ENCODE measurements around the gene RNF212B. TPM values are rescaled to one million over a fixed set of nuclear protein-coding genes. Genes with fewer than 3 reads are reported as not detected.
A peak's percentile ranks its signal among the peaks of the same experiment; 100 is the strongest.

RNF212B gene
- total and polyA plus RNA-seq, 2 of the 13 experiments (the other 11 are each of a cell fraction or from before 2014, with no cell fraction given) = 0.05 TPM; not detected in 1

- peak; percentile 97; the same call in 1 of the 2 replicates for TF ChIP-seq ZNF34 (CRISPR knock-in tag; IDR thresholded peaks at IDR 0.05; ENCODE audit: borderline replicate concordance)
- 0 out of 2 replicates have a peak, but pooled peaks have one; percentile 61 for TF ChIP-seq ZNF773 (CRISPR knock-in tag; IDR thresholded peaks at IDR 0.05; ENCODE audit: borderline replicate concordance)
- no peak for TF ChIP-seq RBAK (CRISPR knock-in tag; IDR thresholded peaks at IDR 0.05)
- peak; percentile 76 for TF ChIP-seq KAT8 (CRISPR knock-in tag; IDR thresholded peaks at IDR 0.05)
- no peak for TF ChIP-seq KAT2B (IDR thresholded peaks at IDR 0.05; ENCODE audit: borderline replicate concordance, low read depth, low read length)
- TF ChIP-seq NFIC (IDR thresholded peaks at IDR 0.05; ENCODE audit: low read length) = 0 out of 2 replicates have a peak, but pooled peaks have one; percentile 25
- TF ChIP-seq PLRG1 (conservative IDR thresholded peaks at IDR 0.05) = no peak
- no peak for TF ChIP-seq ZNF446 (CRISPR knock-in tag; IDR thresholded peaks at IDR 0.05)
- peak; percentile 3; the same call in 1 of the 2 replicates for TF ChIP-seq USF2 (IDR thresholded peaks at IDR 0.05; ENCODE audit: low read depth, low read length)
- TF ChIP-seq USF2 (CRISPR knock-in tag; IDR thresholded peaks at IDR 0.05; ENCODE audit: borderline replicate concordance) = peak; percentile 54; the same call in 1 of the 2 replicates
- TF ChIP-seq HINFP (CRISPR knock-in tag; IDR thresholded peaks at IDR 0.05; ENCODE audit: low read depth) = peak; percentile 90; the same call in 1 of the 2 replicates
- peak; percentile 84 for TF ChIP-seq ZNF564 (CRISPR knock-in tag; IDR thresholded peaks at IDR 0.05)
- TF ChIP-seq ZNF143 (CRISPR knock-in tag; IDR thresholded peaks at IDR 0.05) = 0 out of 2 replicates have a peak, but pooled peaks have one; percentile 5
- TF ChIP-seq ZNF276 (CRISPR knock-in tag; IDR thresholded peaks at IDR 0.05; ENCODE audit: low read depth) = peak; percentile 94
- TF ChIP-seq ZNF746 (CRISPR knock-in tag; IDR thresholded peaks at IDR 0.05) = peak; percentile 61
- TF ChIP-seq NBN (conservative IDR thresholded peaks at IDR 0.05) = no peak
- no peak for TF ChIP-seq ZBTB8A (CRISPR knock-in tag; IDR thresholded peaks at IDR 0.05; ENCODE audit: borderline replicate concordance, low read depth)
- peak; percentile 95; the same call in 1 of the 2 replicates for TF ChIP-seq CREBL2 (CRISPR knock-in tag; IDR thresholded peaks at IDR 0.05; ENCODE audit: borderline replicate concordance)
- TF ChIP-seq PRDM4 (CRISPR knock-in tag; IDR thresholded peaks at IDR 0.05; ENCODE audit: borderline replicate concordance) = no peak
- TF ChIP-seq HCFC1 (IDR thresholded peaks at IDR 0.05; ENCODE audit: low read depth, low read length) = no peak
- no peak for TF ChIP-seq TCF12 (IDR thresholded peaks at IDR 0.05)
- peak; percentile 84 for TF ChIP-seq TCF12 (CRISPR knock-in tag; IDR thresholded peaks at IDR 0.05)
These were observed 48.5 kb downstream of the RNF212B start, which contains the start of gene HOMEZ (continued) for GRCh38 chr14:23286020-23286901.

All from HepG2 (cell line).